ENCODE results near the gene GAGE12C.
"Not testable (repeated sequence)": the region's sequence is repeated elsewhere in the genome, so short reads cannot be mapped to it uniquely, and the experiment has no call there.

The GAGE12C gene, protein sequence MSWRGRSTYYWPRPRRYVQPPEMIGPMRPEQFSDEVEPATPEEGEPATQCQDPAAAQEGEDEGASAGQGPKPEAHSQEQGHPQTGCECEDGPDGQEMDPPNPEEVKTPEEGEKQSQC

DNA sequence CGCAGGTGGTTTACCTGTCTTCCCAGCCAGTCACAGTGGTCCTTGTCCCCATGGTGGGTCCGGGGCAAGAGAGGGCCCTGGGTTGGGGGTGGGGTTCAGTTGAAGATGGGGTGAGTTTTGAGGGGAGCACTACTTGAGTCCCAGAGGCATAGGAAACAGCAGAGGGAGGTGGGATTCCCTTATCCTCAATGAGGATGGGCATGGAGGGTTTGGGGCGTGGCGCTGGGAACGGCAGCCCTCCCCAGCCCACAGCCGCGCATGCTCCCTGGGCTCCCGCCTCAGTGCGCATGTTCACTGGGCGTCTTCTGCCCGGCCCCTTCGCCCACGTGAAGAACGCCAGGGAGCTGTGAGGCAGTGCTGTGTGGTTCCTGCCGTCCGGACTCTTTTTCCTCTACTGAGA lies at the start of gene GAGE12C:
Gene GAGE12C, plus strand, starts transcription at position 301 of the 400 bp plus-strand sequence. CDS start 1,155 bp downstream, outside the sequence.
- H3K4me1 ChIP-seq (ENCODE audit: control insufficient read depth, insufficient read depth, low read length); H3K36me3 ChIP-seq (ENCODE audit: control insufficient read depth, insufficient read depth, low read length); H3K9ac ChIP-seq (ENCODE audit: low read length); H3K4me3 ChIP-seq (ENCODE audit: low read length); H3K27ac ChIP-seq (ENCODE audit: low read depth, low read length); H3K27me3 ChIP-seq (ENCODE audit: control insufficient read depth, insufficient read depth, low read length): not testable (repeated sequence)

DNA sequence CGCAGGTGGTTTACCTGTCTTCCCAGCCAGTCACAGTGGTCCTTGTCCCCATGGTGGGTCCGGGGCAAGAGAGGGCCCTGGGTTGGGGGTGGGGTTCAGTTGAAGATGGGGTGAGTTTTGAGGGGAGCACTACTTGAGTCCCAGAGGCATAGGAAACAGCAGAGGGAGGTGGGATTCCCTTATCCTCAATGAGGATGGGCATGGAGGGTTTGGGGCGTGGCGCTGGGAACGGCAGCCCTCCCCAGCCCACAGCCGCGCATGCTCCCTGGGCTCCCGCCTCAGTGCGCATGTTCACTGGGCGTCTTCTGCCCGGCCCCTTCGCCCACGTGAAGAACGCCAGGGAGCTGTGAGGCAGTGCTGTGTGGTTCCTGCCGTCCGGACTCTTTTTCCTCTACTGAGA lies 9.5 kb downstream of the GAGE12C start, which contains the start of gene GAGE12D:
Gene GAGE12D, plus strand, starts transcription at position 301 of the 400 bp plus-strand sequence. CDS start 1,155 bp downstream, outside the sequence.
- not testable (repeated sequence) for H3K4me1 ChIP-seq (ENCODE audit: control insufficient read depth, insufficient read depth, low read length); H3K27ac ChIP-seq (ENCODE audit: low read depth, low read length); H3K9ac ChIP-seq (ENCODE audit: low read length); H3K36me3 ChIP-seq (ENCODE audit: control insufficient read depth, insufficient read depth, low read length); H3K4me3 ChIP-seq (ENCODE audit: low read length); H3K27me3 ChIP-seq (ENCODE audit: control insufficient read depth, insufficient read depth, low read length)

DNA sequence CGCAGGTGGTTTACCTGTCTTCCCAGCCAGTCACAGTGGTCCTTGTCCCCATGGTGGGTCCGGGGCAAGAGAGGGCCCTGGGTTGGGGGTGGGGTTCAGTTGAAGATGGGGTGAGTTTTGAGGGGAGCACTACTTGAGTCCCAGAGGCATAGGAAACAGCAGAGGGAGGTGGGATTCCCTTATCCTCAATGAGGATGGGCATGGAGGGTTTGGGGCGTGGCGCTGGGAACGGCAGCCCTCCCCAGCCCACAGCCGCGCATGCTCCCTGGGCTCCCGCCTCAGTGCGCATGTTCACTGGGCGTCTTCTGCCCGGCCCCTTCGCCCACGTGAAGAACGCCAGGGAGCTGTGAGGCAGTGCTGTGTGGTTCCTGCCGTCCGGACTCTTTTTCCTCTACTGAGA lies 19.0 kb downstream of the GAGE12C start, which contains the start of gene GAGE12E:
Gene GAGE12E, plus strand, starts transcription at position 301 of the 400 bp plus-strand sequence. CDS start 1,155 bp downstream, outside the sequence.
- not testable (repeated sequence) for H3K9ac ChIP-seq (ENCODE audit: low read length); H3K27me3 ChIP-seq (ENCODE audit: control insufficient read depth, insufficient read depth, low read length); H3K4me3 ChIP-seq (ENCODE audit: low read length); H3K27ac ChIP-seq (ENCODE audit: low read depth, low read length); H3K36me3 ChIP-seq (ENCODE audit: control insufficient read depth, insufficient read depth, low read length); H3K4me1 ChIP-seq (ENCODE audit: control insufficient read depth, insufficient read depth, low read length)

DNA sequence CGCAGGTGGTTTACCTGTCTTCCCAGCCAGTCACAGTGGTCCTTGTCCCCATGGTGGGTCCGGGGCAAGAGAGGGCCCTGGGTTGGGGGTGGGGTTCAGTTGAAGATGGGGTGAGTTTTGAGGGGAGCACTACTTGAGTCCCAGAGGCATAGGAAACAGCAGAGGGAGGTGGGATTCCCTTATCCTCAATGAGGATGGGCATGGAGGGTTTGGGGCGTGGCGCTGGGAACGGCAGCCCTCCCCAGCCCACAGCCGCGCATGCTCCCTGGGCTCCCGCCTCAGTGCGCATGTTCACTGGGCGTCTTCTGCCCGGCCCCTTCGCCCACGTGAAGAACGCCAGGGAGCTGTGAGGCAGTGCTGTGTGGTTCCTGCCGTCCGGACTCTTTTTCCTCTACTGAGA lies 28.6 kb downstream of the GAGE12C start, which contains the start of gene GAGE12F:
Gene GAGE12F, plus strand, starts transcription at position 301 of the 400 bp plus-strand sequence. CDS start 1,155 bp downstream, outside the sequence.
- H3K27me3 ChIP-seq (ENCODE audit: control insufficient read depth, insufficient read depth, low read length); H3K36me3 ChIP-seq (ENCODE audit: control insufficient read depth, insufficient read depth, low read length); H3K9ac ChIP-seq (ENCODE audit: low read length); H3K27ac ChIP-seq (ENCODE audit: low read depth, low read length); H3K4me3 ChIP-seq (ENCODE audit: low read length); H3K4me1 ChIP-seq (ENCODE audit: control insufficient read depth, insufficient read depth, low read length): not testable (repeated sequence)

DNA sequence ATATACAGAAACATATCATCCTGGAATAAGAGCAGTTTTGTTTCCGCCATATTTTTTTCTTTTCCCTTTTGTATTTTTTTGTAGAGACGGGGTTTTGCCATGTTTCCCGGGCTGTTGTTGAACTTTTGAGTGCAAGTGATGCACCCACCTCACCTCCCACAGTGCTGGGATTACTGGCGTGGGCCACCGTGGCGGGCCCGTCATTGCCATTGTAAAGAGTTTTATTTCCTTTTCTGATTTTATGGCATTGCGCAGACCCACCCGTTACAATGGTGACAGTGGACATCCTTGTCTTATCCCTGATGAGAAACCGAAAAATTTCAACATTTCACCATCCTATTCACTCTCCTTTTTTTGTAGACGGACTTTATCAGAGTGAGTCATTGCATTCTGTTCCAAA lies 36.8 kb downstream of the GAGE12C start:
- H3K9ac ChIP-seq (ENCODE audit: low read length); H3K27ac ChIP-seq (ENCODE audit: low read depth, low read length); H3K27me3 ChIP-seq (ENCODE audit: control insufficient read depth, insufficient read depth, low read length); H3K36me3 ChIP-seq (ENCODE audit: control insufficient read depth, insufficient read depth, low read length); H3K4me1 ChIP-seq (ENCODE audit: control insufficient read depth, insufficient read depth, low read length); H3K4me3 ChIP-seq (ENCODE audit: low read length): not testable (repeated sequence)

DNA sequence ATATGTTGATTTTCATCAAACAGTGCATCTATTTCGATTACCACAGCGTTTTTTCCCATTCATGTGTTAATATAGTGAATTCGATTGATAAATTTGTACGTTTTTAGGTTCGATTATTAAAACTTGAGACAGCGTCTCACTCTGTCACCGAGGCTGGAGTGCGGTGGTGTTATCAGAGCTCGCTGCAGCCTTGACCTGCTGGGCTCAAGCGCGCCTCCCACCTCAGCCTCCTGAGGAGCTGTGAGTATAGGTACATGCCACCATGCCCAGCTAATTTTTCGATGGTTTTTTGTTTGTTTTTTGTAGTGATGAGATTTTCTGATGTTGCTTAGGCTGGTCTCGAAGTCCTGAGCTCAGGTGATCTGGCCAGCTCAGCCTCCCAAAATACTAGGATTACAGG lies 37.2 kb downstream of the GAGE12C start:
- not testable (repeated sequence) for H3K27me3 ChIP-seq (ENCODE audit: control insufficient read depth, insufficient read depth, low read length); H3K36me3 ChIP-seq (ENCODE audit: control insufficient read depth, insufficient read depth, low read length); H3K4me3 ChIP-seq (ENCODE audit: low read length); H3K9ac ChIP-seq (ENCODE audit: low read length); H3K4me1 ChIP-seq (ENCODE audit: control insufficient read depth, insufficient read depth, low read length); H3K27ac ChIP-seq (ENCODE audit: low read depth, low read length)

DNA sequence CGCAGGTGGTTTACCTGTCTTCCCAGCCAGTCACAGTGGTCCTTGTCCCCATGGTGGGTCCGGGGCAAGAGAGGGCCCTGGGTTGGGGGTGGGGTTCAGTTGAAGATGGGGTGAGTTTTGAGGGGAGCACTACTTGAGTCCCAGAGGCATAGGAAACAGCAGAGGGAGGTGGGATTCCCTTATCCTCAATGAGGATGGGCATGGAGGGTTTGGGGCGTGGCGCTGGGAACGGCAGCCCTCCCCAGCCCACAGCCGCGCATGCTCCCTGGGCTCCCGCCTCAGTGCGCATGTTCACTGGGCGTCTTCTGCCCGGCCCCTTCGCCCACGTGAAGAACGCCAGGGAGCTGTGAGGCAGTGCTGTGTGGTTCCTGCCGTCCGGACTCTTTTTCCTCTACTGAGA lies 38.1 kb downstream of the GAGE12C start, which contains the start of gene GAGE12G:
Gene GAGE12G, plus strand, starts transcription at position 301 of the 400 bp plus-strand sequence. CDS start 1,155 bp downstream, outside the sequence.
- H3K27ac ChIP-seq (ENCODE audit: low read depth, low read length); H3K27me3 ChIP-seq (ENCODE audit: control insufficient read depth, insufficient read depth, low read length); H3K4me3 ChIP-seq (ENCODE audit: low read length); H3K36me3 ChIP-seq (ENCODE audit: control insufficient read depth, insufficient read depth, low read length); H3K4me1 ChIP-seq (ENCODE audit: control insufficient read depth, insufficient read depth, low read length); H3K9ac ChIP-seq (ENCODE audit: low read length): not testable (repeated sequence)

DNA sequence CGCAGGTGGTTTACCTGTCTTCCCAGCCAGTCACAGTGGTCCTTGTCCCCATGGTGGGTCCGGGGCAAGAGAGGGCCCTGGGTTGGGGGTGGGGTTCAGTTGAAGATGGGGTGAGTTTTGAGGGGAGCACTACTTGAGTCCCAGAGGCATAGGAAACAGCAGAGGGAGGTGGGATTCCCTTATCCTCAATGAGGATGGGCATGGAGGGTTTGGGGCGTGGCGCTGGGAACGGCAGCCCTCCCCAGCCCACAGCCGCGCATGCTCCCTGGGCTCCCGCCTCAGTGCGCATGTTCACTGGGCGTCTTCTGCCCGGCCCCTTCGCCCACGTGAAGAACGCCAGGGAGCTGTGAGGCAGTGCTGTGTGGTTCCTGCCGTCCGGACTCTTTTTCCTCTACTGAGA lies 47.7 kb downstream of the GAGE12C start, which contains the start of gene GAGE12H:
Gene GAGE12H, plus strand, starts transcription at position 301 of the 400 bp plus-strand sequence. CDS start 1,155 bp downstream, outside the sequence.
- H3K9ac ChIP-seq (ENCODE audit: low read length); H3K27ac ChIP-seq (ENCODE audit: low read depth, low read length); H3K4me1 ChIP-seq (ENCODE audit: control insufficient read depth, insufficient read depth, low read length); H3K4me3 ChIP-seq (ENCODE audit: low read length); H3K27me3 ChIP-seq (ENCODE audit: control insufficient read depth, insufficient read depth, low read length); H3K36me3 ChIP-seq (ENCODE audit: control insufficient read depth, insufficient read depth, low read length): not testable (repeated sequence)

Data from rectal smooth muscle tissue (tissue), 1 donor.